ENCODE measurements around the gene CADM1.

The CADM1 gene

GRCh38 chr11:115456019-115456418, 48.2 kb downstream of the CADM1 start:
- Histone ChIP-seq H4K20me1 (ENCODE audit: insufficient read depth, low read length) (no peaks in the 10 kb centered on the region), H3K4me1 (ENCODE audit: insufficient read depth, low read length) (no peaks in the 10 kb centered on the region), H3K27ac (ENCODE audit: low read length) (no peak overlapping the region), H3K79me2 (ENCODE audit: insufficient read depth, low read length) (no peaks in the 10 kb centered on the region), H3K4me3 (ENCODE audit: low read depth in 1 of 2, low read length in 2 of 2) (no peak overlapping the region), H3K9me3 (ENCODE audit: insufficient read depth, low read length, severe bottlenecking) (no peaks in the 10 kb centered on the region), H3K9ac (ENCODE audit: low read depth, low read length) (no peak overlapping the region), H2AFZ (ENCODE audit: low read depth, low read length) (no peak overlapping the region), H3K27me3 (ENCODE audit: insufficient read depth, low read length, poor library complexity) (no peaks in the 10 kb centered on the region), H3K36me3 (ENCODE audit: insufficient read depth, low read length) (no peaks in the 10 kb centered on the region), H3K4me2 (ENCODE audit: insufficient read depth, low read length) (no peak overlapping the region)
- TF ChIP-seq EZH2 (IDR thresholded peaks at IDR 0.05; ENCODE audit: borderline replicate concordance, low read depth, low read length, severe bottlenecking): no peak
- TF ChIP-seq CTCF (IDR thresholded peaks at IDR 0.05; ENCODE audit: borderline replicate concordance, extremely low read depth, low read length, poor library complexity, severe bottlenecking): no peak
- DNase-seq (no peak), ATAC-seq (ENCODE audit: insufficient read depth, low read depth) (no peak)

DNA sequence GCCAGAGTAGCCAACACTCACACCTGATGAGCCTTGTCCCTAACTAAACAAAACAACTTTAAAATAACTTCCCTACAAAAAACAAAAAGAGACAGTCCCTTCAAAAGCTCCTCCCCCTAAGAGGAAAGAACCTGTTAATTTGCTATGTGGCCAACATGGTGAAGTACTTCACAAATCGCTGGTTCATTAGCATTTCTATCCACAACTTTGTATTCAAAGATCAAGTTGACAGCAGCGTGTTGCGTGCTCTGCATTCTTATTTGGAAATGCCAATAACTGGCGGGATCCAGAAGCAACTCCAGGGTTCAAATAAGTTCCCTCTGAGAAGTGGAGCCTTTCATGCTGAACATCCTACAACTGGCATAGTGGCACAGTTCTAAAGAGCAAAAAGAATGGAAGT, 48.6 kb downstream of the CADM1 start:
- TF ChIP-seq CTCF (IDR thresholded peaks at IDR 0.05; ENCODE audit: borderline replicate concordance, extremely low read depth, low read length, poor library complexity, severe bottlenecking) (no peak), EZH2 (IDR thresholded peaks at IDR 0.05; ENCODE audit: borderline replicate concordance, low read depth, low read length, severe bottlenecking) (no peak)
- H3K9ac ChIP-seq (ENCODE audit: low read depth, low read length): no peak overlapping the region
- H4K20me1 ChIP-seq (ENCODE audit: insufficient read depth, low read length): no peaks in the 10 kb centered on the region
- no peaks in the 10 kb centered on the region for H3K9me3 ChIP-seq (ENCODE audit: insufficient read depth, low read length, severe bottlenecking)
- no peak overlapping the region for H3K4me2 ChIP-seq (ENCODE audit: insufficient read depth, low read length)
- H2AFZ ChIP-seq (ENCODE audit: low read depth, low read length): no peak overlapping the region
- no peaks in the 10 kb centered on the region for H3K79me2 ChIP-seq (ENCODE audit: insufficient read depth, low read length)
- no peaks in the 10 kb centered on the region for H3K27me3 ChIP-seq (ENCODE audit: insufficient read depth, low read length, poor library complexity)
- H3K36me3 ChIP-seq (ENCODE audit: insufficient read depth, low read length): no peaks in the 10 kb centered on the region
- DNase-seq: no peak
- ATAC-seq (ENCODE audit: insufficient read depth, low read depth): no peak
- H3K27ac ChIP-seq (ENCODE audit: low read length): no peak overlapping the region
- no peaks in the 10 kb centered on the region for H3K4me1 ChIP-seq (ENCODE audit: insufficient read depth, low read length)
- H3K4me3 ChIP-seq (ENCODE audit: low read depth in 1 of 2, low read length in 2 of 2): no peak overlapping the region

DNA sequence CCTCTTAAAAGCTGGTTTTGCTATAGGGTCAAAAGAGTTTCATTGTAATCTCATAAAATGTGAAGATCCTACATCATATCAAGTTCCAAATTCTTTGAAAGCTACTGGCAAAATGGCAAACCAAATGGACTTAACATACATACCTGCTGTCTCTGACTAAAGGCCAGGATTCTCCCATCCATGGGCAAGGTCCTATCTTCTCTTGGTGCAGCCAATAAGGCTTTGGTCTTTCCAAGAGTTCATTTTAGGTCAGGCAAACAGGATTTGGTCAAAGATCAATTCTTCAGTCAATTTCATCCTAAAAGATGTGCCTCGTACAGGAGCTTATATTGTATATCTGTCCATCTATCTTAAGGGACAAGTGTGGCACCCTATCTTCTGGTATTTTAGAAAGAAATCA, 49.7 kb downstream of the CADM1 start:
- DNase-seq: no peak
- Histone ChIP-seq H2AFZ (ENCODE audit: low read depth, low read length) (no peak overlapping the region), H3K4me1 (ENCODE audit: insufficient read depth, low read length) (no peaks in the 10 kb centered on the region), H3K27ac (ENCODE audit: low read length) (no peak overlapping the region), H4K20me1 (ENCODE audit: insufficient read depth, low read length) (no peaks in the 10 kb centered on the region), H3K27me3 (ENCODE audit: insufficient read depth, low read length, poor library complexity) (no peaks in the 10 kb centered on the region), H3K4me2 (ENCODE audit: insufficient read depth, low read length) (no peak overlapping the region), H3K79me2 (ENCODE audit: insufficient read depth, low read length) (no peaks in the 10 kb centered on the region), H3K9me3 (ENCODE audit: insufficient read depth, low read length, severe bottlenecking) (no peaks in the 10 kb centered on the region), H3K36me3 (ENCODE audit: insufficient read depth, low read length) (no peaks in the 10 kb centered on the region), H3K4me3 (ENCODE audit: low read depth in 1 of 2, low read length in 2 of 2) (no peak overlapping the region), H3K9ac (ENCODE audit: low read depth, low read length) (no peak overlapping the region)
- no peak for ATAC-seq (ENCODE audit: insufficient read depth, low read depth)
- TF ChIP-seq EZH2 (IDR thresholded peaks at IDR 0.05; ENCODE audit: borderline replicate concordance, low read depth, low read length, severe bottlenecking) (no peak), CTCF (IDR thresholded peaks at IDR 0.05; ENCODE audit: borderline replicate concordance, extremely low read depth, low read length, poor library complexity, severe bottlenecking) (no peak)

Measured in DND-41 (cell line).